ENCODE data around the gene IGSF22.

IGSF22 gene

DNA sequence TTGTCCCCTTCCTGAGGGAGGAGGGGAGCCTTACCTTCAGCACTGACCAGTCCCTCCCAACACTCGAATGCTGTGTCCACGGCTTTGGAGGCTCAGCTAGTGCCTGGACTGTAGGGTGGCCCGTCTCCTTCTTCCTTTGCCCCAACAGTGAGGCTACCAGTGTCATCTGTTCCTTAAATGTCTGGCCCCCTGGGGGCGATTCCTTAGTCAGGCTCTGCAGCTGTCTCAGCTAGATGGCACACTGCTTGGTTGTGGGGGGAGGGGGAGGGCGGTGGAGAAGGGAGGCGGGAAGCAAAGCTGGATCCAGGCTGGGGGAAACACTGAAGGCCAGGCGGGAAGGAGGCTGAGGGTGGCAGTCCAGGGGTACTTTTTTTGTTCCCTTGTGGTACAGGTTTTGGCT lies at the start of gene IGSF22:
Gene IGSF22, minus strand, starts transcription at position 149 of the 400 bp plus-strand sequence. CDS start 1,952 bp downstream, outside the sequence.
- no peak for DNase-seq

- DNase-seq, result no peak
These were observed 48.8 kb upstream of the IGSF22 start for GRCh38 chr11:18774801-18775200.

DNA sequence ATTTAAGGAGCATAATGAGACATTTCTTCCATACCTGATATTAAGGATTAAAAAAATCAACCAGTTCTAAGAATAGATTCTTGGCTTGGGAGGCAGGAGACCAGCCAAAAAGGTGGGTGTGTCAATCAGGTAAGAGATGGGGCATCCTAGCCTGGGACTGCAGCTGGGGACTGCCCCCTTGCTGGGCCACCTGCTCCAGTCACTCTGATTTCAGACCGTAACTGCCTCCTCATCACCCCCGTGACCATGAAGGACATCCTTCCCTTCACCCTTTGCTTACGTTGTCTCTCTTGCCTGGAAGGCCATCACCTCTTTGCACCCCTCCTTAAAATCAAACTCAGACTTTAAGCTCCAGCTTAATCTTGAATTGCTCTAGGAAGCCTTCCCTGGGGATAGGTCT lies 47.7 kb upstream of the IGSF22 start:
- DNase-seq, result no peak

DNA sequence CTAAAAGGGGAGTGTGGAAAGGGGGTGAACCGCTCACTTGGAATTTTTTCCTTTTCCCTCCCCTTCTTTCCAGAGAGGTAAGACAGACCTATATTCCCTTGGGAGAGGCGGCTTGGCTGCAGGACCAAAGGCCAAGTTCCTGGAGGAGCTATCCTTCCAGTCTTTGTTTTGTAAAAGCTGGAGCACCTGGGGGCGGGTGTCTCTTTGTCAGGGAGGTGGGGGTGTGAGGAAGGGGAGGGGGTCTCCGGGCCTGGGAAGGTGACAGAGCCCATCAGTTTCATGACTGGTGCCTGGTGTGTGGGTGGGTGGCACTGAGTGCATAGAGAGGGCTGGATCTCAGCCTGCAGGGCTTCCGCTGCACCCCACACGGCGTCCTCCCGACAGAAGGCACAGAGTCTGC lies 47.1 kb upstream of the IGSF22 start:
- no peak for DNase-seq

GRCh38 chr11:18772211-18772610 lies 46.2 kb upstream of the IGSF22 start:
- no peak for DNase-seq

DNA sequence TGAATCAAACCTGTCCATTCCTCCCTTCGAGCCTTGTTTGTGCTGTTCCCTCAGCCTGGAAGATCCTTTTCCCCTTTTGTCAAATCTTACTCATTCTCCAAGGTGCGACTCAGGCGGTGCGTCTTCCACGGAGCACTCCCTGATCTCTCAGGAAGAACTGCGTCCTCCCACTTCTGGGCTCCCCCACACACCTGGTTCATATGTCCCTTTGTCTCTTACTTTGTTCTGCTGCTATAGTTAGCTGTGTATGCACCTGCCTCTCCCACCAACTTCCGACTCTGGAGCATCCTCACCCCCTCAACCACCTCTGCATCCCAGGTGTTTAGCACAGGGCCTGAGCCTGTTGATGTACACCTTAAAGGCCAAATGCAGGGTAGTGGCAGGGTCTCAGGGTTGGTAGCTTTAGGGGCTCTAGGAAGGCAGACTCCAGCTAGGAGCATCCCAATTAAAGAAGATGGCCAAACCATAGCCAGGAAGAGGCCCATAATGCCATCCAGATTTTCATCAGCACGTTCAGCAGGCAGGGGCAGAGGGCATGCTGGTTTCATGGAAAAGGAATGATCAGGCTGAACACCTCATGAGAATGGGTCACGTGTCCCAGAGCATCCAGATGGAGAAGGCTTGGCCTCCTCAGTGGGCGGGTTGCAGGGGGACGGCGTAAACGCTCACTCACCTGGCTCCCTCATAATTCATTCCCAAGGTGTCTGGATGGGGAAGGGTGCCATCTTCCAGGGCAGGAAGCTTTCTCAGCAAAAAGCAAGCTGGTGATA lies 45.5 kb upstream of the IGSF22 start:
- no peak for DNase-seq

- no peak for DNase-seq
These were observed 44.6 kb upstream of the IGSF22 start for GRCh38 chr11:18770479-18771125.

DNA sequence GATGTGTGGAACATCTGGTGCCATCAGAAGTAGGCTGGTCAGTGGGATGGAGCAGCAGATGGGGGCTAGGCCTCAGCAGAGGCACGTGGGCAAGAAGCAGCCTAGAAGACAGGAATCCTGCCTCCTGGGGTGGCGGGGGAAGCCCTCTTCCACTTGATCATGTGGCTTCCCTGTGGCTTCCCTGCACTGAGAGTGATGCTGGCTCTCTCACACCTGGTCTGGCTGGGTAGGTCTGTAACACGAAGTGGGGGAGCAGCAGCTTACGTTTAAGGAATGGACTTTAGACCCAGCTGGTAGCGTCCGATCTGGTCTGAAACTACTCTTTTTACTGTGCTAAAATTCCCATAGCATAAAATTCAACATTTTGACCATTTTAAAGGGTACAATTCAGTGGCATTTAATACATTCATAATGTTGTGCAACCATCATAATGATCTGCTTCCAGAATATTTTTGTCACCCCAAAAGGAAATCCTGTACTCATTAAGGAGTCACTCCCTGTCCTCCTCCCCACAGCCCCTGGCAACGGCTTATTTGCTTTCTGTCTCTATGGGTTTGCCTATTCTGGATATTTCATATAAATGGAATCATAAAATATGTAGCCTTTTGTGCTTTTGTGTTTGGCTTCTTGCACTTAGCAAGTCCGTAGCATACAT lies 43.9 kb upstream of the IGSF22 start:
- no peak for DNase-seq

GRCh38 chr11:18768978-18769377 lies 43.0 kb upstream of the IGSF22 start:
- no peak for DNase-seq

DNA sequence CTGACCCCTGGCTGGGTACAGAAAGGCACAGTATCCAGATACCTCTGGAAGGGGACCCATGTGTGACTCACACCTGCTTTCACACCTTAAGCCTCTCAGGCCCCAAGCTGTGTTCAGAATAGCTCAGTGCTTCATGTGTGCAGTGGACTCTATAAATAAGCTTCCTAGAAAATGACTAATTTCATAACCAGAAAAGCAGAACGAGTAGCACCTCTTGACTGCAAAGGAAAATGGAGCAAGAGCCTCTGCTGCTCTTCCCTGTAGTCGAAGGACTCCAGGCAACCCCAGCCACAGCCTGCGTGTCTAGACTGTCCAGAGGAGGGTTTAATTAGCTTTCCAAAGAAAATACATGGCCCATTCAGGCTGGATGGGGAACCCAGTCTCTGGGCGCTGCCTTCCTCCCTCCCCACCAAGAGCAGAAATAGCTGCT lies 42.5 kb upstream of the IGSF22 start:
- DNase-seq, result peak; percentile 41 to 47

GRCh38 chr11:18766015-18766414 lies 40.0 kb upstream of the IGSF22 start:
- no peak for DNase-seq

GRCh38 chr11:18765554-18765953 lies 39.6 kb upstream of the IGSF22 start:
- DNase-seq, result no peak

GRCh38 chr11:18761741-18762140 lies 35.8 kb upstream of the IGSF22 start:
- no peak for DNase-seq

DNA sequence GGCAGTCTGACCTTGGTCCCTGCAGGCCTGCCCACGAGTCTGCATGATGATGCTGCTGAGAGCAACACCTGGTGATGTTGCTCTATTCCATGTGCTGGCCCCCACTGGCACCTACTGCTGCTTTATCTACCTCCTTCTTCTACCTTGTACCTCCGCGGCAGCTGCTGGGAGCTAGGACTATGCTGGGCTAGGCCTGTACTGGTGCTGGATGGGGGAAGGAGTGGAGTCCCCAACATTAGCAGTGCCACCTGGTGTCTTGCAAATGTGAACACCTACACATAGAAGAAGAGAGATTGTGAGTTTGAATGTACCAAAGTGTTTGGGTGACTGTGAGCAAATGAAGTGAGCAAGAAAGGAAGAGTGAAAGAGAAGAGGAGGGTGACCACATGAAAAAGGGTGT lies 35.2 kb upstream of the IGSF22 start:
- no peak for DNase-seq

- DNase-seq, result no peak
These were observed 31.8 kb upstream of the IGSF22 start for GRCh38 chr11:18757811-18758210.

DNA sequence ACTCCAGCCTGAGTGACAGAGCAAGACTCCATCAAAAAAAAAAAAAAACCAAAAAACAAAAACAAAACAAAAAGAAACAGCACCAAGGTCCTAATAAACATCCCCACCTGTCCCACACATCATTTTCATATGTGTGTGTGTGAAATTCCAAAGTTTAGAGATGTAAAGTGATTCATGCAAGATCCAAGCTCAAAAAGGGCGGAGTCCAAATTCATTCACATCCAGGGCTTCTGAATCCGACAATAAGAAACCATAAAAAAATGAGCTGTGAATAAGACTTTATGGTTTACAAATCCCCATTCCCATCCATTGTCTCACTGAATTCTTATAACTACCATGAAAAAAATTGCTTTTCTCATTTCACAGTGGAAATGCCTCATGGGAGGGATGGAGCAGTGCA lies 30.9 kb upstream of the IGSF22 start:
- no peak for DNase-seq

GRCh38 chr11:18754308-18754707 lies 28.3 kb upstream of the IGSF22 start:
- peak in 1 of 2 donors; percentile 3 for DNase-seq

DNA sequence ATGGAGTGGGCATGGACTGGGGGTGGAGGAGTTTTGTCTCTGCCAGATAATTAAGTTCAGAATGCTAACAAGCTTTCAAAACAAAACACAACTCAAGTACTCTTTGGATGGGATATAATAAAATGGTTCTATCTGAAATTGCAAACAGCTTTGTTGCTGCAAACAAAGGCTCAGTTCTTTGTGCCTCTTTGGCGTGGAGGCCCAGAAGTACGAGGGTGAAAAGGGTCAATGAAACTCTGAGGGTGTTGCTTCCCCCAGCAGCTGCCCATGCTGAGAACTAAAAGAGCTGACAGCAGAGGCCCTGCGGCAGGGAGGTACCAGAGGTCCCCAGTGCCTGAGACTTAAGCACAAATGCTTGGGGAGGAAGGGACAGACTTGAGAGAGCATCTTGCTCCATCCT lies 26.5 kb upstream of the IGSF22 start:
- DNase-seq, result no peak

DNA sequence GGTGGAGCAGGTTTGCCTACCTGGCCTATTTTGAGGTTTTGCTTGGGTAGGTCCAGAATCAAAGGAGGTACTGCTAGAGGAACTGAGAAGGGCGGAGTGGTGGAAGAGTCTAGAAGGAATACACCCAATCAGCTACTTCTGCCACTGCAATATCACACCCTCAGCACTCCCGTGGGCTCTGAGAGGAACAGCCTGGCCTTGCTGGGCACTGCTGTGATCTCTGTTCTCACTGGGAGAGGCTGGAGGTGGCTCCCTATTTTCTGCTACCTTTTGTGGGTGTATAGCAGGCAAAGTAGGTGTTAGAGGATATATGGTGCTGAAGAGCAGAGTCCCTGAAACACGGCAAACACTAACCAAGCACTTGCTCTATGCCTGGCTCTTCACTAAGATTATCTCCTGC lies 25.0 kb upstream of the IGSF22 start:
- no peak for DNase-seq

DNA sequence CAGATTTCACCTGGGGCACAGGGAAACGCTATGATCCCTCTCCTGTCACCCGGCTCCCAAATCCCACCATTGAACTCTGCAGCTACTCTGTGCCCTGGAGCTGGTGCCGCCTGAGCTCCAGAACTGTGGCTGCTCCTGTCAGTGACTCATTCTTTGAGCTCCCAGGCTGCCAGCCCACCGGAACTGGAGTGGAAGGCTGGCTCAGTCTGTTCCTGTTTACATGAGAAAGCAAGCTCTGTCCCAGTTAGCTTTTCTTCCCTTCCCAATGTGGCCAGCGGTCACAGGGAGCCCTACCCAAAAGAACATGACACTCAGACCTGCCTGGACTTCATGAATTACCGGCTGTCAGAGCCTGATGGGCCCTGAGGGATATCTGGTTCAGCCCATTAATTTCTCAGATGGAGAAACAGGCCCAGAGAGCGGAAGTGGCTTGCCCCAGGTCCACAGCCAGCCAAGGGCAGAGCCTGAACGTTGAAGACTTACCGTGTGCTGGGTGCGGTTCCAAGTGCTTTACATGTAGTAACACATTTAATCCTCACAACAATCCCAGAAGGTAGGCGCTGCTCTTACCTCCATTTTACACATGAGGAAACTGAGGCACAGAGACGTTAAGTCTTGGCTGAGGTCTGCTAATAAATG lies 23.8 kb upstream of the IGSF22 start:
- peak; percentile 2 to 16 for DNase-seq

GRCh38 chr11:18748766-18749365 lies 22.9 kb upstream of the IGSF22 start:
- DNase-seq, result no peak

DNA sequence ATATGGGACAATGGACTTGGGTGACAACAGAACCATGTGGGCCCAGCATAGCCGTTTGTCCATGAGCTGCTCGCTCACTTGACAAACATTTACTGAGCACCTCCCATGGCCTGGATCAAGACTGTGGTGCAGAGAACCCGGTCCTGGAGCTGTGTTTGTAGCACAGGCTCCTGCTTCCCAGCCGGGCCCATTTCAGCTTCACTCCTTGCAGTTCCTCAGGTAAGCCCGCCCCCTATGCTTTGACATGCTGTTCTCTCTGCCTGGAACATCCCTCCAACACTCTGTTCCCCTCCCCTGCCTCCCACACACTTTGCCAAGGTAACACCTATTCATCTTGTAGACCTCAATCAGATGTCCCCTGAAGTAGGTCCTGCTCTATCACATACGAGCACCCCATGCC lies 19.3 kb upstream of the IGSF22 start:
- no peak for DNase-seq

DNA sequence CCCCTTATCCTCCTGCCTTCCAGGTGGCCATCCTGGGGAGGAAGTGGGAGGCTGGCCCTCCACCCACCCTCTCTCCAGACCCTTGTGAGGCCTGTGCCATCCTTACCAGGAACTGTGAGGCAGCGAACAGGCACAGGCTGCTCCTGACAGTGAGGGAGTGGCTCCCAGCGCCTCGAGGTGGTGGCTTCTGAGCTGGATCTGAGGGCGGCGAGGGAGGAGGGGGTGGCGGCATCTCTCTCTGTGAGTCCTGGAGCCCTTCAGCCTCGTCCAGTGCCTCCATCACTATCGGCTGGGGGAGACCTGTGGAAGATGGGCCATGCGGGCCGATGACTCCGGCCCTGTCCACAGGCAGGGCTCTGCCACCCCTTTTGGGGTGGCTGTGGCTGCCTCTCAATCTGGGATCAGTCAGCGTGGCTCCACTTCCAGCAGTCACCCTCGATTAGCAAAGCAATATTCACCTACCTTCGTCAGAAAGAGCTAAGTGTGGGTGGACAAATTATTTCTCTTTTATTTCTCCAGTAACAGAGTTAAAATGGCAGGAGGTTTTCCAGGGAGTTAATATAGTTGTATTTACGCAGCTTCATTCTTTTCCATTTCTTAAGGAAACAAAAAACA lies 18.0 kb upstream of the IGSF22 start:
- DNase-seq, result no peak
